Measurements from ENCODE around the gene TRIM65. TPM values are rescaled to one million over a fixed set of nuclear protein-coding genes. Genes with fewer than 3 reads are reported as not detected.

Gene TRIM65
- total and polyA plus RNA-seq, 2 experiments from 2014 or later = 12.5 to 16.8 TPM

- no peaks in the 10 kb centered on the region for H3K4me1 ChIP-seq (ENCODE audit: insufficient read depth)
- no peaks in the 10 kb centered on the region for H3K9me2 ChIP-seq (replicated peaks; ENCODE audit: insufficient read depth)
- H3K4me3 ChIP-seq = no peak overlapping the region
- 96% methylated on average over 19 of the region's 23 CpGs for WGBS (ENCODE audit: low lambda C conversion rate, missing lambda C conversion rate)
- H3K27ac ChIP-seq = no peak overlapping the region
- H2AFZ ChIP-seq = no peak overlapping the region
- no peak for TF ChIP-seq EZH2phosphoT487 (IDR thresholded peaks at IDR 0.05; ENCODE audit: low read depth, severe bottlenecking, unreplicated experiment)
- TF ChIP-seq CTCF (IDR thresholded peaks at IDR 0.05; ENCODE audit: poor library complexity) = no peak
- no peak for TF ChIP-seq EZH2 (IDR thresholded peaks at IDR 0.05; ENCODE audit: borderline replicate concordance)
- H3K4me2 ChIP-seq = no peak overlapping the region
- no peaks in the 10 kb centered on the region for H3K79me2 ChIP-seq
- H3K27me3 ChIP-seq = no peaks in the 10 kb centered on the region
- DNase-seq (ENCODE audit: low spot score) = no peak
- H3K9me3 ChIP-seq (ENCODE audit: low read depth) = no peaks in the 10 kb centered on the region
- no peaks in the 10 kb centered on the region for H3K36me3 ChIP-seq (replicated peaks; ENCODE audit: insufficient read depth, low read depth)
- no peaks in the 10 kb centered on the region for H4K20me1 ChIP-seq (ENCODE audit: insufficient read depth, poor library complexity, severe bottlenecking)
Measured at GRCh38 chr17:75917141-75917916, 20.6 kb upstream of the TRIM65 start.

GRCh38 chr17:75915268-75915667, 18.5 kb upstream of the TRIM65 start:
- H3K4me1 ChIP-seq (ENCODE audit: insufficient read depth) = peaks cover 8% of the 10 kb centered on the region
- H4K20me1 ChIP-seq (ENCODE audit: insufficient read depth, poor library complexity, severe bottlenecking) = no peaks in the 10 kb centered on the region
- TF ChIP-seq EZH2phosphoT487 (IDR thresholded peaks at IDR 0.05; ENCODE audit: low read depth, severe bottlenecking, unreplicated experiment) (no peak), CTCF (IDR thresholded peaks at IDR 0.05; ENCODE audit: poor library complexity) (no peak), EZH2 (IDR thresholded peaks at IDR 0.05; ENCODE audit: borderline replicate concordance) (no peak)
- H2AFZ ChIP-seq = no peak overlapping the region
- no peaks in the 10 kb centered on the region for H3K9me3 ChIP-seq (ENCODE audit: low read depth)
- H3K27ac ChIP-seq = no peak overlapping the region
- WGBS (ENCODE audit: low lambda C conversion rate, missing lambda C conversion rate) = 89% methylated on average over 8 of the region's 8 CpGs
- no peaks in the 10 kb centered on the region for H3K79me2 ChIP-seq
- no peaks in the 10 kb centered on the region for H3K9me2 ChIP-seq (replicated peaks; ENCODE audit: insufficient read depth)
- no peak for DNase-seq (ENCODE audit: low spot score)
- no peak overlapping the region for H3K4me2 ChIP-seq
- H3K4me3 ChIP-seq = no peak overlapping the region
- H3K36me3 ChIP-seq (replicated peaks; ENCODE audit: insufficient read depth, low read depth) = no peaks in the 10 kb centered on the region
- H3K27me3 ChIP-seq = no peaks in the 10 kb centered on the region

GRCh38 chr17:75914643-75915267, 18.0 kb upstream of the TRIM65 start:
- Histone ChIP-seq H2AFZ (no peak overlapping the region), H3K9me2 (replicated peaks; ENCODE audit: insufficient read depth) (no peaks in the 10 kb centered on the region), H3K79me2 (no peaks in the 10 kb centered on the region), H3K4me1 (ENCODE audit: insufficient read depth) (peaks cover 9% of the 10 kb centered on the region), H4K20me1 (ENCODE audit: insufficient read depth, poor library complexity, severe bottlenecking) (no peaks in the 10 kb centered on the region), H3K27me3 (no peaks in the 10 kb centered on the region), H3K36me3 (replicated peaks; ENCODE audit: insufficient read depth, low read depth) (no peaks in the 10 kb centered on the region), H3K4me2 (no peak overlapping the region), H3K9me3 (ENCODE audit: low read depth) (no peaks in the 10 kb centered on the region), H3K27ac (no peak overlapping the region), H3K4me3 (no peak overlapping the region)
- 96% methylated on average over 33 of the region's 34 CpGs for WGBS (ENCODE audit: low lambda C conversion rate, missing lambda C conversion rate)
- DNase-seq (ENCODE audit: low spot score) = no peak
- TF ChIP-seq EZH2 (IDR thresholded peaks at IDR 0.05; ENCODE audit: borderline replicate concordance) = no peak
- TF ChIP-seq CTCF (IDR thresholded peaks at IDR 0.05; ENCODE audit: poor library complexity) = no peak
- TF ChIP-seq EZH2phosphoT487 (IDR thresholded peaks at IDR 0.05; ENCODE audit: low read depth, severe bottlenecking, unreplicated experiment) = no peak

All from hepatocyte (in vitro differentiated cells).